Measurements from ENCODE around the gene PDK4. TPM values are rescaled to one million over a fixed set of nuclear protein-coding genes. Genes with fewer than 3 reads are reported as not detected.

Gene PDK4
- total RNA-seq, 1 donor from 2014 or later, result not detected

DNA sequence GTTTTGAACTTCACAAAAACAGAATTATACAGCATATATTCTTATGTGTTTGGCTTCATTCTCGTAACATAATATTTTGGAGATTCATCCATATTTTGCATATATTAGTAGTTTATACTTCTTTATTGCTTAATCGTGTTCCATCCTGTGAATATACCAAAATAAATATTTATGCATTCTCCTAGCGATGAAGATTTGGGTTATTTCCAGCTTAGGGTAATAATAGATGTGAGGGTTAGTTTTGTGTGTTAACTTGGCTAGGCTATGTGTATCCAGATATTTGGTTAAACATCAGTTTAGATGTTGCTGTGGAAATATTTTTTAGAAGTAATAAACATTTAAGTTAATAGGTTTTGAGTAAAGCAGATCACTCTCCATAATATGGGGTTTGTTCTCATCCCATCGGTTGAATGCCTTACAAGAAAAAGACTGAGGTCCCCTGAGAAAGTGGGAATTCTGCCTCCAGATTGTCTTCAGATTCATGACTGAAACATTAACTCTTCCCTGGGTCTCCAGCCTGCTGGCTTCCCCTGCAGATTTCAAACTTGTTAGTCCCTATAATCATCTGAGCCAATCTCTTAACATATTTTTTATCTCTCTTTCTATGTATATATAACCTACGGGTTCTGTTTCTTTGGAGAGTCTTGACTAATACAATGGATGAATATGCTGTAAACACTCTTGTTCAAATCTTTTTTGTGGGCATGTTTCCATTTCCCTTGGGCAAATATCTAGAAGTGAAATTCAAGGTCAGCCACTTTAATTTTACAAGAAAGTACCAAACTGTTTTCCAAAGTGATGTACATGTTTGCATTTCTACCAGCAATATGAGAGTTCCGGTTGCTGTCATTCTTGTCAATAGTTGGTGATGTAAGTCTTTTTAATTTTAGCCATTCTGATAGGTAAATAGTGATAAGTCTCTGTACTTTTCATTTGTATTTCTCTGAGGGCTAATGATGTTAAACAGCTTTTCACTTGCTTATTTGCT, 48.7 kb downstream of the PDK4 start:
- intact Hi-C loops (cut with micrococcal nuclease), result no loop called here
- Mint-ChIP-seq H3K9me3 (no peaks in the 10 kb centered on the region), H3K4me1 (ENCODE audit: low read depth) (no peaks in the 10 kb centered on the region), H3K27me3 (ENCODE audit: insufficient read depth) (peaks cover 5% of the 10 kb centered on the region), H3K36me3 (ENCODE audit: low read depth) (no peaks in the 10 kb centered on the region), H3K4me3 (no peak overlapping the region), H3K27ac (no peak overlapping the region)
- no peak for DNase-seq (ENCODE audit: low spot score)

DNA sequence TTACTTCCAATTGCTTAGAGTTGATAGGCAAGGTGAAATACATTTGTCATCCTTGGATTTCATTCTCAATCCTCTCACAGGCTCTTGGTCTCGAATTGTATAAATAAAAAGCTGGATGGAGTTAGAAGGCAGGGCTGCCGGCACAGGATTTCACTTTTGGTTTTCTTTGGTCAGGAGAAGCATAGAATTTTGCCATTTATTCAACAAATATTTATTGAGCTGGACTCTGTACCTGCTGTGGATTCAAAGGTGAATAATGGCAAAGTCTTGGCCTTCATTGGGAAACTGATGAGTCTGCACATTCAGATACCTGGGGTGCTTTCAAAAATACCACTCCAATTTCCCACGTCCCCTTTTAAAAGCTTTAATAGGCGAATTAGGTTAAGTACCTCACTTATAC, 49.7 kb downstream of the PDK4 start:
- Mint-ChIP-seq H3K4me1 (ENCODE audit: low read depth) (no peaks in the 10 kb centered on the region), H3K9me3 (no peaks in the 10 kb centered on the region), H3K27ac (no peak overlapping the region), H3K4me3 (no peak overlapping the region), H3K36me3 (ENCODE audit: low read depth) (no peaks in the 10 kb centered on the region), H3K27me3 (ENCODE audit: insufficient read depth) (peaks cover 5% of the 10 kb centered on the region)
- DNase-seq (ENCODE audit: low spot score), result no peak
- intact Hi-C loops (cut with micrococcal nuclease), result no loop called here

DNA sequence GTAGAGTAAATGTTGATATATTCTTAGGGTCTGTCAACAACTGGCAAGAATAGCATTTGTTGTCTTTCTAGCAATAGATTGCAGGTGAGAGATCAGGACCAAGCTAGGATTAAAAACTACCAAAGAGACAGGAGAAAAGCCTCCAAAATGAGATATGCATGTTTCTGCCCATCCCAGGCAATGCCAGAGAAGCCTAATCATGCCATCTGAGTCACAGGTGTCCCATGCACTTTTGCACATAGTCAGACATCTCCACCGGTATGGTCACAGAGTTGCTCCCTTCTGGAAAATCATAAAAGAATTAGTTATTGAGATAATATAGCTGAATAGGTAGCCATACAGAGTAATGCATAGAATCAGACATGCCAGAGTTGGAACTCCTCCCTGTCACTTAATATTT, 50.6 kb downstream of the PDK4 start:
- no peaks in the 10 kb centered on the region for H3K4me1 Mint-ChIP-seq (ENCODE audit: low read depth)
- H3K36me3 Mint-ChIP-seq (ENCODE audit: low read depth), result no peaks in the 10 kb centered on the region
- H3K27ac Mint-ChIP-seq, result no peak overlapping the region
- peaks cover 5% of the 10 kb centered on the region for H3K27me3 Mint-ChIP-seq (ENCODE audit: insufficient read depth)
- DNase-seq (ENCODE audit: low spot score), result no peak
- H3K9me3 Mint-ChIP-seq, result no peaks in the 10 kb centered on the region
- intact Hi-C loops (cut with micrococcal nuclease), result no loop called here
- no peak overlapping the region for H3K4me3 Mint-ChIP-seq

DNA sequence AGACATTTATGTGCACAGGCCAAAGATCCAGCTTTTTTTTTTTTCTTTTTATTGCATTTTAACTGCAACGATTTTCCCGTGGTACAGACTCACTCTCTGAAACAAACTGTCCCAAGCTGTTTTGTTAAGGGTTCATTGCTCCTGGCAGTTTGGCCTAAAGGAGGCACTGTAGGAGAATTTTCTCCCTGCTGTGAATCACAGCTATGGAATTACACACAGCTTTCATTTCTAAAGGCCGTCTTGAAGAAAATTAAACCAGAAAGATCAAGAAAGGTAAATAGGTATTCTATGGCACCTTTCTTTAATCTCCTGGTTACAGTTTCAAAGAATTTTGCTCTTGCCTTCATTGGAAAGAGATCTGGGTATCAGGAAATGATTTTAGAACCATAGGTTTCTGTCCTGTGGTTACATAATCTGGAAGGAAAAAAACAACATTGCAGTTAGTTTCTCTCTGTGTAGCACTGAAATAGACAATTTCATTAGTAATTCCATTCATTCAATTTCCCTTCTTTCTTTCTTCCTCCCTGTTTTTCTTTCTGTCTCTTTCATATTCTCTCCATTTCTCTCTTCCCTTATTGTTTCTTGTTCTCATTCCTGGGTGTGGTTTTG, 51.2 kb downstream of the PDK4 start:
- no peak for DNase-seq (ENCODE audit: low spot score)
- H3K4me1 Mint-ChIP-seq (ENCODE audit: low read depth), result no peaks in the 10 kb centered on the region
- H3K9me3 Mint-ChIP-seq, result no peaks in the 10 kb centered on the region
- H3K27ac Mint-ChIP-seq, result no peak overlapping the region
- H3K4me3 Mint-ChIP-seq, result no peak overlapping the region
- no peaks in the 10 kb centered on the region for H3K36me3 Mint-ChIP-seq (ENCODE audit: low read depth)
- peaks cover 7% of the 10 kb centered on the region for H3K27me3 Mint-ChIP-seq (ENCODE audit: insufficient read depth)
- intact Hi-C loops (cut with micrococcal nuclease), result no loop called here

DNA sequence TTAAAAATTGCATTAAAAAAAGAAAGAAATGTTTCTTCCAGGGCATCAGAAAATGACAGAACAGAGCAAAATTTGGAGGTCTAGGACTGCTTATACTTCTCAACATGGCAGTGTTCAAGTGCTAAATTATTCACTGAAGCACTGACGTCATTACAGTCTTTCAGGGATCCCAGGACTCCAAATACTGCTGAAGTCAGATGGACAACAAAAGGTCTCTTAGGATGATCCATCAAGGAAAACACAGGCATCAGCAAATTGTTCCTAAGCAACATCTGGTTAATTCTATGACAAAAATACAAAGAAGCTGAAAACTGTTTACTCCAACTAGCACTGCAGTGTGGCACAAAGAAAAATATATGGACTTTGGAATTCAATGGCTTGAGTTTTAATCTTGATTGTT, 52.1 kb downstream of the PDK4 start:
- Mint-ChIP-seq H3K36me3 (ENCODE audit: low read depth) (no peaks in the 10 kb centered on the region), H3K9me3 (no peaks in the 10 kb centered on the region), H3K27ac (no peak overlapping the region), H3K27me3 (ENCODE audit: insufficient read depth) (peaks cover 7% of the 10 kb centered on the region), H3K4me3 (no peak overlapping the region), H3K4me1 (ENCODE audit: low read depth) (no peaks in the 10 kb centered on the region)
- no peak for DNase-seq (ENCODE audit: low spot score)
- intact Hi-C loops (cut with micrococcal nuclease), result no loop called here

DNA sequence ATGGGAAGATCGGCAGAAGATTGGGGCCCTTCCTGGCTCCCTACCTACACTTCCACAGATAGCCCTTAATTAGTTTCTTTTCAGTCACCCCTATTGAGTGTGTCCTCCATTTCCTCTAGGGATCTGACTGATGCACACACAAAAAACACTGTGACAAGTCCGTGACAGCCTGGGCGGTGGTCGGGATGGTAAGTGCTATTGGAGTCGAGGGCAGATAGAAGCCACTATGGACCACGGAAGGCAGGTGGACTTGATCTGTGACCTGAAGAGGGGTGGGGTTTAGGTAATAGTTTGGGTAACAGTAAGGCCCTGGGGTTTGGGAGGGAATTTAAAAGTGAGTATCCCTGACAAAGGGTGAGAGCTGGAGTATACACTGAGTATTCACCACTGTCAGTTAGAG, 53.0 kb downstream of the PDK4 start:
- intact Hi-C loops (cut with micrococcal nuclease), result no loop called here
- no peak overlapping the region for H3K27ac Mint-ChIP-seq
- DNase-seq (ENCODE audit: low spot score), result no peak
- H3K4me1 Mint-ChIP-seq (ENCODE audit: low read depth), result no peaks in the 10 kb centered on the region
- H3K4me3 Mint-ChIP-seq, result no peak overlapping the region
- H3K27me3 Mint-ChIP-seq (ENCODE audit: insufficient read depth), result peaks cover 8% of the 10 kb centered on the region
- no peaks in the 10 kb centered on the region for H3K36me3 Mint-ChIP-seq (ENCODE audit: low read depth)
- no peaks in the 10 kb centered on the region for H3K9me3 Mint-ChIP-seq

DNA sequence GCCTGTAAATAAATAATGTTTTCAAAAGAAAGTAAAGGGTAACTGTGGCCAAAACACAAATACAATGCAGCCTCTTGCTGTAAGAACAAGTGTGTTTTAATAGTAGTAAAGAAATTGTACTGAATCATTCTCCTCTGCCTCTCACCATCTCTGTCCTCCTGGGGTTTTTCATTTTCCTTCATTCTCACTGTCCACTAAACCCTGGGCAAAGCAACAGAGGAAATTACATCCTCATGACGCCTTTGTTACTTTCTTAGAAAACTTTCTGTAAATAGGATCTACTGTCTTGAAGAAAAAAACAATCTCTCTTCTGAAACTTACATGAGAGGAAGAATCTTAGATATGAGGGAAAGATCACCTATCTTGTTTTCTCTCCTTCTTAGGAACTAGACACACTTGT, 56.0 kb downstream of the PDK4 start:
- Mint-ChIP-seq H3K27ac (no peak overlapping the region), H3K27me3 (ENCODE audit: insufficient read depth) (peaks cover 16% of the 10 kb centered on the region), H3K36me3 (ENCODE audit: low read depth) (no peaks in the 10 kb centered on the region), H3K4me3 (no peak overlapping the region), H3K9me3 (no peaks in the 10 kb centered on the region), H3K4me1 (ENCODE audit: low read depth) (no peaks in the 10 kb centered on the region)
- no peak for DNase-seq (ENCODE audit: low spot score)
- intact Hi-C loops (cut with micrococcal nuclease), result no loop called here

DNA sequence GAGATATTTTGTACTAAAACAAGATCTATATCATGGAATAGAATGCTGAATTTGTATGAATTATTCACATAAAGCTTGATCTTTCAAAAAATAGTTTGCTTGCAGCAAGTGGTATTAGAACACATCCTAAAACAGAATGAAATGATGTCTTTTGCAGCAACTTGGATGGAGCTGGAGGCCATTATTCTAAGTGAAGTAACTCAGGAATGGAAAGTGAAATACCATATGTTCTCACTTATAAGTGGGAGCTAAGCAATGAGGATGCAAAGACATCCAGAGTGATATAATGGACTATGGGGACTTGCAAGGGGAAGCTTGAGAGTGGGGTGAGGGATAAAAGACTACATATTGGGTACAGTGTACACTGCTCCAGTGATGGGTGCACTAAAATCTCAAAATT, 56.9 kb downstream of the PDK4 start:
- no peak overlapping the region for H3K27ac Mint-ChIP-seq
- no peak for DNase-seq (ENCODE audit: low spot score)
- no peak overlapping the region for H3K4me3 Mint-ChIP-seq
- H3K9me3 Mint-ChIP-seq, result no peaks in the 10 kb centered on the region
- intact Hi-C loops (cut with micrococcal nuclease), result no loop called here
- H3K4me1 Mint-ChIP-seq (ENCODE audit: low read depth), result no peaks in the 10 kb centered on the region
- no peaks in the 10 kb centered on the region for H3K36me3 Mint-ChIP-seq (ENCODE audit: low read depth)
- H3K27me3 Mint-ChIP-seq (ENCODE audit: insufficient read depth), result peaks cover 20% of the 10 kb centered on the region

DNA sequence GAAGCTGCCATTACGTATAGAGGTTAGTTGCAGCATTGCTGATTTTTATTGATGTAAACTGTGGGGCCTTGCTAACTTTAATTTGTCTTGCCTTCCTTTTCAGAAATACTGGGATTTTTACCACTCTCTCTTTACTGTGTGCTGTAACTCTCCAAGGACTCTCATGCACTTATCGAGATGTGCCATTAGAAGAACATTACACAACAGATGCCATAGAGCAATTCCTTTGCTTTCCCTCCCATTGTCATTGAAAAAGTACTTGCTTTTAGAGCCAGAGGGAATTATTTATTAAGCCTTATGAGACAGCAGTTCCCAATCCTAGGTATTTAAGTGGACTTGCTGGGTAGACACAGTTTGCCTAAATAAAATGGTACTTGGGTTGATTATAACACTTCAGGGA, 58.8 kb downstream of the PDK4 start:
- intact Hi-C loops (cut with micrococcal nuclease), result no loop called here
- Mint-ChIP-seq H3K27ac (no peak overlapping the region), H3K4me1 (ENCODE audit: low read depth) (no peaks in the 10 kb centered on the region), H3K9me3 (no peaks in the 10 kb centered on the region), H3K27me3 (ENCODE audit: insufficient read depth) (peaks cover 16% of the 10 kb centered on the region), H3K4me3 (no peak overlapping the region), H3K36me3 (ENCODE audit: low read depth) (no peaks in the 10 kb centered on the region)
- DNase-seq (ENCODE audit: low spot score), result no peak

DNA sequence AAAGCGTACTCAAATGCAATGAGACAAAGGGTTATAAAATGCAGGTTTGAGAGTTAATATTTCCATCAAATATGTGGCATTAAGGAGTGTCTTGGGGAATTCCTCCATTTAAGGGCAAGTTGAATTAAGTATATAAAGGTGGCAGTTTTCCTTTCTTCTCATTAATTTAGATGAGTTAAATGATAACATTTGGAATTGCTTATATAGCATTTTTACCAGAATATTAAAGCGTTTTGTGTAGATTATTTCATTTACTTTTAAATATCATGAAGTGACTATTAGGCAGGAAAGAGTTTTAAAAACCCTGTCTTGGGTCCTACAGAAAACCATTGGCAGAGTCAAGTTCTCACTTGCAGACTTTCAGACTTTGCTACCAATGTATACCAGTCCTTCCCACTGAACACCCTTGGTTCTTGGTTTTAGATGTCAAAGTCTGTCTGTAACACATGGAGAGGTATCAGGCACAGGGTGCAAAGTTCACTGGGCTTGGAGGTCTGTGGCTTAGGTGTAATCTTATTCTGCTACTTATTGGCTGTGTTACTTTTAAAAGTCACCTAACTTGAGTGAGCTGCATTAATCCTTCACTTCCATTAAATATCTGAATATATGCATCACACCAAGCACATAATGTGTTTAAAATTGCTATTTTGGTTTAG, 59.5 kb downstream of the PDK4 start:
- Mint-ChIP-seq H3K4me1 (ENCODE audit: low read depth) (no peaks in the 10 kb centered on the region), H3K4me3 (no peak overlapping the region), H3K9me3 (no peaks in the 10 kb centered on the region), H3K27me3 (ENCODE audit: insufficient read depth) (peaks cover 16% of the 10 kb centered on the region), H3K27ac (no peak overlapping the region), H3K36me3 (ENCODE audit: low read depth) (no peaks in the 10 kb centered on the region)
- no peak for DNase-seq (ENCODE audit: low spot score)
- intact Hi-C loops (cut with micrococcal nuclease), result no loop called here

DNA sequence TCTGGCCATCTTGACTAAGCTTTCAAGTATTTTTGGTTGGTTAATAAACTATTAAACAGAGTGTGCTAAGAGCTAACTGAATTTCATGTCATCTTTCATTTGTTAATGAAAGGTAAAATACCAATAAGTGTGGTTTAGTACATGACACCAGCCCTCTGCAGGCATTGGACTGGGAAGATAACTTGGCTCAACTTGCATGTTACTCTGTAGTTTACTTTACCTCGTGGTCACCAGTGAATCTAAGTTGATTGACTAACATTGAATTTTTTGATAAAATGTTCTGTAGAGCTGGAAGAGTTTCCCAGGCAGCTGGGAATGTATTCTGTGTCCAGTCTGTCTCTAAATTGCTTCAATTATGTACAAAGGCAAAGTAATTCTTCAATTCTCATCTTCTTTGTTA, 60.7 kb downstream of the PDK4 start:
- peaks cover 16% of the 10 kb centered on the region for H3K27me3 Mint-ChIP-seq (ENCODE audit: insufficient read depth)
- H3K36me3 Mint-ChIP-seq (ENCODE audit: low read depth), result no peaks in the 10 kb centered on the region
- no peaks in the 10 kb centered on the region for H3K4me1 Mint-ChIP-seq (ENCODE audit: low read depth)
- intact Hi-C loops (cut with micrococcal nuclease), result no loop called here
- no peak overlapping the region for H3K27ac Mint-ChIP-seq
- no peak overlapping the region for H3K4me3 Mint-ChIP-seq
- no peak for DNase-seq (ENCODE audit: low spot score)
- H3K9me3 Mint-ChIP-seq, result no peaks in the 10 kb centered on the region

DNA sequence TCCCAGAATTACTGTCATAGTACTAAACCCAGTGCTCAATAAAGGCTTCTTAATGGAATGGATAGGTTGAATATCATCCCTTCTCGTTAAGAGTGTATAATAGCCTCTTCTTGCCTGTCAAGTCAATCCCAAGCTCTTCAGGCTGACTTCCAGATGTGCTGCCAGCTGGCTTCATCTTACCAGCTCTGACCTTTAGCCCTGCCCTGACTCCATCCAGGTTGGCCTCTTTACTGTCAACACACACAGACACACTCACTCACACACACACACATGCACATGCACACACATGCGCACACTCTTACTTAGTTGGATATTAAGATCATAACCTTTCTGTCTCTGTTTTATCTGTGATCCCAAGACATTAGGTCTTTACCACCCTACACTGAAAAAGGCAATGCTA, 61.5 kb downstream of the PDK4 start:
- Mint-ChIP-seq H3K4me1 (ENCODE audit: low read depth) (no peaks in the 10 kb centered on the region), H3K27me3 (ENCODE audit: insufficient read depth) (peaks cover 13% of the 10 kb centered on the region), H3K9me3 (no peaks in the 10 kb centered on the region), H3K4me3 (no peak overlapping the region), H3K27ac (no peak overlapping the region), H3K36me3 (ENCODE audit: low read depth) (no peaks in the 10 kb centered on the region)
- DNase-seq (ENCODE audit: low spot score), result no peak
- intact Hi-C loops (cut with micrococcal nuclease), result no loop called here

Measured in activated T-helper 1 cell treated with anti-CD3 and anti-CD28 coated beads, Interleukin-12 subunit alpha, Interleukin-12 subunit beta, Interleukin-2, Interleukin-4 antibody, amounts not matched to agents 30 ng/mL and 10 ng/mL and 1 ng/mL, durations not matched to agents 14 hours and 24 hours and 36 hours (primary cell).